ENCODE results near the gene PAX9.

Gene PAX9

DNA sequence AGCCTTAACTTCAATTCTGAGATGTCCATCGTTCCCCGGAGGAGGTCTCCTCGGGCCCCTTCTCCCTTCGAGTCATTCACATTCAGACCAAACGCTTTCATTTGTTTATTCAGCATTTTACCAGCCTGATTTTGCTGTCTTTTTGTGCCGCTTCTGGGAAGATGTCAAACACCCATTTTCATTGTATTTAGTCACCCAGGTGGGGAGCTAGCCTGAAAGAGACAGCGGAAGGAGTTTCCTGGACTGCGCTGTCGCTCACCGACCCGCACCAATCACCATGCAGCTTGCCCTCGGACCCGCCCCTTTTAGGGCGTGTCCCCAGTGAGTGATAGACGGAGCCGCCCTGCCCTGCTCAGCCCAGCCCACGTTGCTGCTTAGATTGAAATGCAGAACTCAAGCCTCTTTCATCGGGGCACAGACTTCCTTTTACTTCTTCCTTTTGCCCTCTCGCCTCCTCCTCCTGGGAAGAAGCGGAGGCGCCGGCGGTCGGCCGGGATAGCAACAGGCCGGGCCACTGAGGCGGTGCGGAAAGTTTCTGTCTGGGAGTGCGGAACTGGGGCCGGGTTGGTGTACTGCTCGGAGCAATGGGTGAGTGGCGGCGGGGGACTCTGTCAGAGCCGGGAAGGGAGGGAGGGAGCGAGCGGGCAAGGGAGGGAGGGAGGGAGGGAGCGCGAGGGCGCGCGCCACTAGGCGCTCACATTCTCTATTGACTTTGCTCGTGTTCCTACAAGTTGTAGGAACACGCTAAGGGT, at the start of gene PAX9:
Gene PAX9 (plus strand): TSS at position 355 of the 752 bp plus-strand sequence. CDS start 230 bp downstream, at position 585.
- DNase-seq = no peak

DNA sequence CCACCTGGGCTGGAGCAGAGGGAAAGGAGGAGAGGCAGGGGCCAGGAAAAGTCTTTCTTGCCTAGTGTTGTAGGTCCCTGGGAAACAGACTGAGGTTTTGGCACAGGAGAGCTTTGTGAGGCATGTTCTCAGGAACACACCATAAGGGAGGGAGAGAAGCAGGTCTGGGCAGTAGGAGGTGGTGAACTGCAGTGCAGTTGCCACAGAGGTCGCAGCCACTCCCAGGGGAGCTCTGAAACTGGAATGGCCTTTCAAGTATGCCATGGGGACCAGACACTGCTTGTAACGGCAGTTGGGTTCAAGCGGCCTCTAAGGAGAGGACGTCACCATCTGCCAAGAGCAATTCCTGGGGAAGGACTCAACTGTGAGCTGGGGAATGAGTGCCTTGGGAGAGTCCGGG, 43.8 kb upstream of the PAX9 start:
- DNase-seq = no peak

DNA sequence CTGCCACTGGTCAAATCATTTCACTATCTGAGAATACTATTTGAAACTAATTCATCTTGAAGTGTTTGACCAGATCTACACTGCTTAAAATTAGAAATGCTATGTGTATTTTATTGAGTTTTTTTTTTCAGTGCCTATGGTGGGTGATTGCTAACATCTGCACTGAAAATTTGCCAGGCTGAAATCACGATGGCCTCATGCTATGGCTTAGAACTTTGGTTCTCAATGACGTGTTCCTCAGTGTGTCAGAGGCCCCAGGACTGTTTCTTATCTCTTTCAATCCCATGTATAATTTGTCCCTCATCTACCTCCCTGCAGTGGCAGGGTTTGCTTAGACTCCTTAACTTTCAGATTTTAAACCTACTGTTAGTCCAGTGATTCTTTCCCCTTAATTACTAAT, 43.0 kb upstream of the PAX9 start:
- no peak for DNase-seq

- no peak for DNase-seq
These were observed 42.5 kb upstream of the PAX9 start for GRCh38 chr14:36619131-36619530.

GRCh38 chr14:36619853-36620252, 41.8 kb upstream of the PAX9 start:
- DNase-seq = no peak

- DNase-seq = no peak
These were observed 36.6 kb upstream of the PAX9 start for GRCh38 chr14:36625014-36625413.

DNA sequence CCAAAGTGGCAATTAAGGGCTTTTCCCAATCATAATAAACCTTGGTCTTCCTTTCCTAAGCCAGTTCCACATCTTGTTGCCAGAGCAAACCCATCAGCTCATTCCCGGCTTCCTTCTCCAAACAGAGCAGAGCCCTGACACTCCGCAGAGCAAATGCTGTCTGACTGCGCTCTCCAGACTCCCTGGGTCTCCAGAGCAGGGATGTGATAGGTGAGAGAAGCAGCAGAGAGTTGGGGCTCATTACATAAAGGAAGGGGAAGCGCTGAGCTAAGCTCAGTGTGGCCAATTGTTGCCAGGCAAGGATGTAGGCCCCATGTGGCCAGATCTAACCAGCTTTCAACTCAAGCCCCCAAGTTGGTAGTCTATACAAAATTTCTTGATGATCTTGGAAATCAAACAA, 36.2 kb upstream of the PAX9 start:
- no peak for DNase-seq

GRCh38 chr14:36626151-36626550, 35.5 kb upstream of the PAX9 start:
- DNase-seq = no peak

DNA sequence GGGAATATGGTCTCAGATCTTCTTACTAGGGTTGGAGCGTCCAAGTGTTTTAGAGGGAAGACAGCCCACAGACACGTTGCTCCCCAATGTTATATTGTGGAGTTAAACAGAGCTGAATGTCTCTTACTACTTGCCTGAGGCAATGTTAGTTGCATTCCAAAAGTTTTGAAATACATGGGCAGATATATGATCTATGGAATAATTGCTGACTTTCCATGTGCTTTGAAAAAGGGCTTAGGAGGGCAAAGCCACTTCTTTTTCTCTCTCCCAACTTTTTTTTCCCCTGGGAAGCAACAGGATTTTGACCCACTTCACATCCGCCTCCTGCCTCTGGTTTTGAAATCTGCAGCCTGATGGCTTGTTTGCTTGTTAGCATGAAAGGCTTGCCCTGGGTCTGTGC, 33.7 kb upstream of the PAX9 start:
- DNase-seq = no peak

GRCh38 chr14:36633580-36633979, 28.1 kb upstream of the PAX9 start:
- no peak for DNase-seq

DNA sequence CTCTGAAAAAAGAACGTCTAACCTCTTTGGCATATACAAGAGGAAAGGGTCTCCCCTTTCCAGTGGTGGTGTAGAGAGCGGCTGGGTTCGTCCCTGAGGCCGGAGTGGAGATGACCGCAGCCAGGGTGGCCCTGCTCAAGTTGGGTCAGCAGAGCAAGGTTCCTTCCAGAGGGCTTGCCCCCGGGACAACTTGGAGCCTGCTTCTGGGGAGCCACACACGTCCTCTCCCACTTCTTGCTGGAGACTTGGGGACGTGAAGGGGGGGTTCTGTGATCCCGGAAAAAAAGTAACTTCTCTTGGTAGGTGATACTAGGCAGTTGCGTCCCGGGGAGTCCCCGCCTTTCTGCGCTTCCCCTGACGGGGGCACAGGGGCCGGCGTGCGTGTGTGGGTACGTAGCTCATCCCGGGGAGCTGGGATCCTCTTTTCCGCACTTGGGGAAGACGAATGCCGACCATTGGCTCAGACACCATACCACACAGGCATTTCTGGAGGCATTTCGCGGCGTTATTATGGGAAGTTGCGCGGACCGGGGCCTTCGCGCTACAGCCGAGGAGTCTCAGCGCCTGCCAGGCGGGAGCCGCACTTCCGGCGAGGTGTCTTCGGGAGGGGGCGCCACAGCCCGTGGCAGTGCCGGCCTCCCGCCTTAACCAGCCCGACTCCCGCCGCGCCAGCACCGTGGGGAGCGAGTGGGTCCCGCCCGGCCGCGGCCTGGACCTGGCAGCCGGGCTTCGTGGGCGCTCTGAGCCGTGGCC, 14.8 kb upstream of the PAX9 start:
- DNase-seq = no peak

DNA sequence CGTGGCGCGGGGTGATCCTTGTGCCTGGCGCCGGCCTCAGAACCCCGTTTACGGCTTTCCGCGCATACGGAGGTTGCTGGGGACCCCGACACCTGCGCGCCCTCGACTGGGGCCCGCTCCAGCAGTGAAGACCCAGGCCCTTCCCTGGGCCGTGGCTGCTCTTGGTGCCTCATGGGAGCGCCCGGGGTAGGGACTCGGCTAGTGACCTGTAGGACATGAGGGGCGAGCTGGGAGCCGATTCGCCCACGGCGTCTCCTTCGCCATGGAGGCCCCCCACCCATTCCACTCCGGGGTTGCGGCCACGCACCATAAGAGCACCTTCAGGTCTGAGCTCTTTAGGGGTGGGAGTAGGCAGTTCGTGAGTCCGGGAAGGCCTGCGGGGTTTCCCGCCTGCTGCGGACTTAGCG, 14.2 kb upstream of the PAX9 start:
- no peak for DNase-seq

DNA sequence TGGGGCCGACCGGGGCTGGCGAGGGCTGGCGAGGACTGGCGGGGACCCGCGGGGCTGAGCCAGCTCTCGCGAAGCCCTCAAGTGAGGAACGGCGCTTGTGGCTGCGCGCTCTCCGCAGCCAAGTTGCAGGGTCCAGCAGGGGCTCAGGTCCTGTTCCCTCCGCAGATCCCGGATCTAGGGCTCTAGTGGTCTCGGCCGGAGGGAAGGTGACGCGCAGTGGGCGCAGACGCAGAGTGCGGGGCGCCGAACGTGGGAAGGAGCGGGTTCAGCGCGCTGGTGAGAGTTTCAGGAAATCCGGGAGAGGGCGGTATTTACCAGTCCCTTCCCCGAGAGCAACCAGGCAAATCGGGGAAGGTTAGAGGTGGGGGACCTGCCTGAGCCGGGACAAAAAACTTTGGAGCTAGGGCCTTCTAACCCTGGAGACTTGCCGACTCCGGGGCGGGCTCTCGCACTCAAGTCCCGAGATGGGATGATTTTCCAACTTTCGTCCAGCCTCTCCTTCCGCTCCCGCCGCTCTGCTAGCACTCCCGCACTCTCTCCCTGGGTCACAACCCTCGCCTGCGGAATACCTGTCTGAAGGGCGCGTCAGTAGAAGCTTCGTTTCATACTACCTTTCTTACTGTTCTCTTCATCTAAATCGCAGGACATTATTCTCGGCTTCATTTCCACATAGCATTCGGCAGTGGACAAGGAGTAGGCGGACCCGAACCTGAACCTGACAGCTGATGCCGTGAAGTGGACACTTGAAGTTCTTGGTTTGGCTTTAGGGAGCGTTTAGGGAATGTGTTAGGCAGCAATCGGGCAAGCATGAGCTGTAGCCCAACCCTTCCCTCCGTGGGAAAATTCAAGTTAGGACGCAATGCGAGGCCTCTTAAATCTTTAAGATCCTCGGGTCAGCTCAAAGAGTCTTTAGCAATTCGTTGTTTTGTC, 13.6 kb upstream of the PAX9 start:
- no peak for DNase-seq

- no peak for DNase-seq
These were observed 11.6 kb upstream of the PAX9 start for GRCh38 chr14:36649872-36650650.

DNA sequence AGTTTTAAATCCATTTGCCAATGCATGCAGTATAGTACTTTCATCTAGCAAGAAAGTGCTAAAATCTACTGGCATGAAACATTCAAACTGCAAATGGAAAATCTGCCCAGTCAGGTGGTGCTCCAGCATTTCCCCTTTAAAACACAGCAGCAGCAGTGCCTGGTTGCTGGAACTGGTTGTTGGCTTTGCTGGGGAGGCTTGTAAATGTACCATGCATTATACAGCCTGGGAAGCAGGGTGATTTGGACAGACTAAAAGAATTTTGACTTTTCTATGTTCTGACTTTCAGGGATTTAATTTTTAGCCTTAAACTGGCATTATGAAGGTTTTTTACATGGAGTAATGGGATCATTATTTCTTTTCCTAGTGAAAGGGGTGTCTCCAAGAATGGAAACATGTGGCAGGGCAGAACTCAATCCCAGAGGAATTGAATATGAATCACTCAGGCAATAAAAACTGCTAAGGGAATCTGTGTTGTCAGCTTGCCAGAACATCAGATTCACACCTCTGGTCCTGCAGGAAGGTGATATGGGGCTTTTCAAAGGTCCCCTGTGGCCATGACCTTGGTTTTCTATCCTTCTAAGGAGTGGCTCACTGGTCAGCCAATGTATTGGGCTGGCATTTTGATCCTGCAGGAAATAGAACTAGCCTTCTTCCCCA, 9.0 kb upstream of the PAX9 start:
- no peak for DNase-seq

DNA sequence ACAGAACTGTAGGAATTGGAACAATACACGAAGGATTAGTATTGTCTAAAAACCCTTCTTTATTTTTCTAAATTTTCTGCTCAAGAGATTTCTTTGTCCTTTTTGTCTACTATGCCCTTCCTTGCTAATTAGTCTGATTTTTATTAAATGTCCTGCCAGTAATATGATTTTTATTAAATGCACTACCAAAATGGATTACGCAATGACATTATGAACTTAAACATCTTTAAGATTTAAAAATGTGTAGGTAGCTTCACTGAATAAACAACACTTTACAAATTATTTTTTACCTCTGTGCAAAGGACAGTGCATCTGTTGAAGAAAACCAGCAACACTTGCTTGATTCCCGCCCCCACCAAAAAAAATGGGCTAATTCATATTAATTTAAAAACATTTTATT, 8.2 kb upstream of the PAX9 start:
- no peak for DNase-seq

- DNase-seq = no peak
These were observed 7.5 kb upstream of the PAX9 start for GRCh38 chr14:36653962-36654793.

DNA sequence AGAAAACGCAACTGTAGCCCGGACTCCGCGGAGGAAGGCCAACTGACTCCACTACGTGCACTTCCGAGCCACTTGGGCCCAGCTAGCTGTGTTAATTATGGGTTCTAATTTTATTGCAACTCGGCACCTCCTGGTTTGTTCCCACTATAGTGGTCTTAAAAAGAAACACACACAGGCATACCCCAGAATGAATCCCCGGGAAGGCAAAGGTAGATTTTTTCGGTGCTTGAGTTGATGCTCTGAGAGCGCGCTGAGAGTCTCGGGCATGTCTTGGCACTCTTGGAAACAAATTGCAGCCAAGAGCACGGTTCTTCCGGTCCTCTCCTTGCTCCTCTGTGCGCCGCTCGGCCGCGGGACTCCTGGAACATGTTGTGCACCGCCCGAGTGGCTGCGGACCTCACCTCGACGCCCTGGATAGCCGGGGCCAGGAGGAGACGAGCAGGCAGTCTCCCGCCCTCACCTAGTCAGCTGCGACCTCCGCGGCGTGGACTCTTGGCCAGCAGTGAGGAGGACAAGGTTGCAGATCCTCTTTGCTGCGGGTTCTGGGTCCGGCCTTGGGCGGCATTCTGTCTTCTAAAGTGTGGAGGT, 6.8 kb upstream of the PAX9 start:
- no peak for DNase-seq

- no peak for DNase-seq
These were observed 6.1 kb upstream of the PAX9 start for GRCh38 chr14:36655571-36655962.

DNA sequence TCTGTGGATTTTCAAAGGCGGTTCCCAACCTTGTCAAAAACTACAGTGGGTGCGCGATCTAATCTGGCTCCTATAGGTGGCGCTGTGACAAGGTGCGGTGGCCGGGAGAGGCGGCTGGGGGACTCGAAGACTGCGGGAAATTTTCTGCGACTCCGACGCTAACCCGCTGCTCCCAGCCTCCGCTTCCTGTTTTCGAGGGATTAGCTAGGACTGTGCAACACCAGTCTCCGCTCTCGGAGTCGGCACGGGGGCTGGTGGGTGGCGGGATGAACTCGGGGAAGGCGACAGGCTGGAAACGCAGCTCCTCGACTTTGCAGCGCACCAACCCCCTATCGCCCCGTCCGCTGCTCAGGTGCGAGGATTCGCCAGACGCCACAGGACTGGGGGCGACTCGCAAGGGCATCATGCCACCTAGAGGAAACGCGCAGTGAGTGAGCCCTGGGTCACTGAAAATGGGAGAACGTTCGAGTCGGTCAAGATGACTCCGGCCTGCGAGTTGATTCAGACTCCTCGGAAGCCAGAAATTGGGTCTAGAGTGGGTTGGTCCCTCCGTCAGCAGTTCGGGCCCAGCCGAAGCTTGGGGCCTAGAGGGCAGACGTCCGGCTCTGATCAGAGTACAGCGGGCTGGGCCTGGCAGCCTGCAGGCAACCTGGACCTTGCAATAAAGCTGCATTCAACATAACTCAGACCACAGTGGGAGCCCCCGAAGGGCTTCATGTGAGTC, 5.5 kb upstream of the PAX9 start:
- DNase-seq = no peak

Data from activated CD4-positive, CD25-positive, alpha-beta regulatory T cell treated with anti-CD3 and anti-CD28 coated beads, Interleukin-2, amount 50 U/mL, for 72 hours (primary cell).